Gastroesophageal sphincter (tissue), 3 donors: ENCODE measurements around the gene KTN1.

Experiments
- CTCF ChIP-seq, 4 experiments: fragments of 200-600 bp in 2 of 4; fragments of 450-650 bp in 2 of 4; sonication (generic) in 1 of 4; IDR thresholded peaks; one replicate each; pipeline ENCODE4 v1.5.1; 2017 to 2019; ENCODE audit warnings: antibody characterized with exemption in 4 of 4, mild to moderate bottlenecking in 2 of 4, moderate library complexity in 2 of 4
- EP300 ChIP-seq: sonication (generic); formaldehyde crosslinking; IDR thresholded peaks from one replicate; pipeline ENCODE4 v1.6.1; 2017; ENCODE audit warnings: antibody characterized with exemption, mild to moderate bottlenecking
- POLR2AphosphoS5 ChIP-seq: sonication (generic); formaldehyde crosslinking; IDR thresholded peaks from one replicate; pipeline ENCODE4 v1.6.1; 2017; ENCODE audit warnings: antibody characterized with exemption

- TF ChIP-seq POLR2AphosphoS5: no peak
- TF ChIP-seq CTCF (IDR thresholded peaks at IDR 0.05): no peak
- TF ChIP-seq EP300: no peak
These were observed 23.5 kb downstream of the KTN1 start for GRCh38 chr14:55603401-55603953.
